Medulla oblongata (tissue), 1 donor: ENCODE measurements around the gene RUFY3.
"Not testable (repeated sequence)": the region's sequence is repeated elsewhere in the genome, so short reads cannot be mapped to it uniquely, and the experiment has no call there.

Experiments used
- DNase-seq: peaks from one replicate; pipeline ENCODE4 v3.0.0-alpha.2; 2015; ENCODE audit errors: extremely low spot score

The RUFY3 gene

DNA sequence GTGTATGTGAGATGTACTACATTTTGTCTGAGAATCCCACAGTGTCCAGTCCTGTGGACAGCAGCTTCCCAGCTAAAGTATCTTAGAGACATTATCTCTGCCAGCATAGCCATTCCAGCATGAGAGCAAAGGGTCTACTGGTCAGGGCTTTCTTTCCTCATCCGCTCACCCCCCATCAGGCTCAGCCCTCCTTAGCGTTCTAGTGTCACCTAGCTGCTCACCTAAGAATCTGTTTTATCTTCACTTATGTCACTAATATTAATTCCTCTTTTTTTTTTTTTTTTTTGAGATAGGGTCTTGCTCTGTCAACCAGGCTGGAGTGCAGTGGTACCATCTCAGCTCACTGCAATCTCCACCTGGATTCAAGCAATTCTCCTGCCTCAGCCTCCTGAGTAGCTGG lies 15.6 kb downstream of the RUFY3 start:
- no peak for DNase-seq

DNA sequence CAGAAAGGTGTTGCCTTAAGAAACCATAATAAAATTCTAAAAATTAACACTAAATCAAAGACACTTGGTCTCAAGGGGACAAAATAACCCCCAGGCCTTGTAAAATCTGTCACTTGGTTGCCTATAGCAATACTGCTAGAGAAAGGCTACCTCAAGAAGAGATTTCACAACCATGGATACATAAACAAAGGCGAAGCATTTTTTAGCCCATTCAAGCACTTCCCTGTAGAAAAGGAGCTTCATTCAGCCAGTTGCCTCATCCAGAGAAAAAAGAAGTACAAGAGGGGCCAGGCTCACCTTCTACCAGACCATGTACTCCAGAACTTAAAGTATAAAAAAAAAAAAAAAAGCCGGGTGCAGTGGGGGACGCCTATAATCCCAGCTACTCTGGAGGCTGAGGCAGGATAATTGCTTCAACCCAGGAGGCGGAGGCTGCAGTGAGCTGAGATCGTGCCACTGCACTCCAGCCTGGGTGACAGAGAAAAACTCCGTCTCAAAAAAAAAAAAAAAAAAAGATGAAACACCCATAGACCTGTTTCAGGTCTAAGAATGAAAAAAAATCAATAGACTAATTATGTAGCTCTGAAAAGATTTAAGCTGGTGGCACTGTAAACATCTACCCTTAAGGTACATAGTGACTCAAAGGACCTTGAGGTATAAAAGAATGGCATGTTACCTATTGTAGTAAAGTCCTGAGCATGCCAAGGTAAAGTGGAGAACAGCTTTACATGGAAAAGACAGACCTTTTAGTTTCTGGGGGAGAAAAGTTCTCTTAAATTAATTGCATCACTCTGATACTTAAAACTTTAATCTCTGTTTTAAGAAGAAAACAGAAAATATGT lies 18.0 kb downstream of the RUFY3 start:
- no peak for DNase-seq

DNA sequence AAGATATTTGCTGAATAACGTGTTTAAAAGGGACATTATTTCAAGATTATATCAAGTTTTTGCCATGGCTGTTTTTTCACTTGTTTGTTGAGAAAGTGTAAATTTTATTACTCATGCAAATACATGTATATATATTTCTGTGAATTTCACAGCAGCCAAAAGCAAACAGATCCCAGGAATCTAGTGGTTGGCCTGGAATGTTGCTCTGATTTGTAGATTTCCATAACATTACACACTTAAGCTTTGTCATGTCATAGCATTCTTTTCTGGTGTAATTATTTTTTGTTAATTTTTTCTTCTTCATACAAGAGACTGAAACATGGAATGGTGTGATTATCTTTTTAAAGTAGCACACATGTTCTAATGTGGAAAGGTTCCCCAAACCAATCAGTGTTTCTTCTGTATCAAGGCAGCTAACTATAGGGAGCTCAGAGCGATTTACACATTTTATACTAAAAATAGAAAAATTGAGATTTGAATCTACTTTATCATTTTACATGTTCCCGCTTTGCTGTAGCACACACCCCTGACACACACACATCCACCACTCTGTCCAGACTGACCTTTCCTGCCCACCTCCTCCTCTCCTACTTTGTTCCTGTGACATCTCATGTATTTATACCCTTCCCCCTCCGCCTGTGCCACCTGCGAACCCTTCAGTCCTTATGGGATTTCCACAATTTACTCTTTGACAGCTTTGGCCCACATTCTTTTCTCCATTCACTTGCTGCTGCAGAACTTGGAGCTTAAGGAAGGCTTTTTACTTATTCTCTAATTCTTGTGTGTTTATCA lies 20.3 kb downstream of the RUFY3 start:
- no peak for DNase-seq

DNA sequence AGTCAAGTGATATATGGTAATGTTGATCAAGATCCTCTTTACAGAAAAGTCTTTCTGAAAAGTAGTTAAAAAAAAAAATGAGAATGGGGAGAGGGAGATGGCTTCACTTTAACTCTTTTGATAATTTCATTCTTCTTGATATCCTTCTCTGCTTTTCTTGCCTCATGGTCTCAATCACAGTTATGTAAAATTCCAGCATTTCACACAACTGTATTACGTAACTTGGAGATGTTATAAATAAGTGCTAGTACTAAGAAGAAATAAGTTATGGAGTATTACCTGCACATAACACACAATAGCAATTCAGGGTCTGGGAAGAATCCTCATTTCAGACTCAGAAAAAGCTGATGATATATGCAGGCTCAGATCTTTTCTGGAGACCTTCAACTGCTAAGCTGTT lies 22.0 kb downstream of the RUFY3 start:
- no peak for DNase-seq

DNA sequence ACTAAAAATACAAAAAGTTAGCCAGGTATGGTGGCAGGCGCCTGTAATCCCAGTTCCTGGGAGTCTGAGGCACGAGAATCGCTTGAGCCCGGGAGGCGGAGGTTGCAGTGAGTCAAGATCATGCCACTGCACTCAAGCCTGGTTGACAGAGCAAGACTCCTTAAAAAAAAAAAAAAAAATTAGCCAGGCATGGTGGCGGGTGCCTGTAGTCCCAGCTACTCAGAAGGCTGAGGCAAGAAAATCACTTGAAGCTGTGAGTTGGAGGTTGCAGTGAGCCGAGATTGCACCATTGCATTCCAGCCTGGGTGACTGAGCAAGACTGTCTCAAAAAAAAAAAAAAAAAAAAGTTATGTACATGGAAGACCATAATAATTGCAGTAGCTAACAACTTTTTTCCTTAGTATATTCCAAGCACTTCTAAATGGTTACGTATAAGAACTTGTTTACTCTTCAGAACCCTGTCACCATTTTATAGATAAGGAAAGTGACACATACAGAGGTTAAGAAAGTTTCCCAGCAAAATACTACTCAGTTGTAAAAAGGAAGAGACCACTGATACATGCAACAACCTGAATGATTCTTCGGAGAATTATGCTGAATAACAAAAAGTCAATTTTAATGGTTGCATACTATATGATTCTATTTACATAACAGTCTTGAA lies 24.5 kb downstream of the RUFY3 start:
- no peak for DNase-seq

DNA sequence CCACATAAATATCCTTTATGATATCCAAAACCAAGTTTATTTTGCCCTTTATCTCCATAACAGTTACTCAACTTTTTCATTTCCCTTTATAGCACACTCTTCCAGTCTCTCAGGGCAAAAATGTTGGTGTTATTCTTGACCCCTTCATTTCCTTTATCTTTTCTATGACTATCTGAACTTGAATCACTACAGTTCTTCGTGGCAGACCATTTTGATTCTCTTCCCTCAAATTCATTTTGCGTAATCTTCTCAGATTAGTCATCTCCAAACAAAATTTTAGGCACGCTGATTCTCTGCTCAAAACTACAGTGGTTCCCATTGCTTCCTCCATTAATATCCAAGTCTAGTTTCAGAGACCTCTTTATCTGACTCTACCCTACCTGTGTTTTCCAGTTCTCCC lies 26.1 kb downstream of the RUFY3 start:
- DNase-seq, result no peak

DNA sequence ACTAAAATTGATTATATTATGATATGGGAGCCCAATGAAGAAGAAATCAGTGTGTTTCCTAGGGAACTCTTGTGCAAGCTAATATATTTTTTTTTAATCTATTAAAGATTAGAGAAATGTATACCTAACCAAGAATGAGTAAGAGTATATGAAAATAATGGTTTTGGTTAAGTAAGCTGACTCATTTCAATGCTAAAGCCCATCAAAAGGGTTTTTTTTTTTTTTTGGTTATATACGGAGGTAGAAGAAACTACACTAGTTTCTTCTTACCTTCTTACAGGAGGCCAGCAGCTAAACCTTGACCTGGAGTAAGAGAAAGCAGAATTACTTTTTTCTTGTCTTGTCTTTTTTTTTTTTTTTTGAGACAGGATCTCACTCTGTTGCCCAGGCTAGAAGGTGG lies 27.5 kb downstream of the RUFY3 start:
- no peak for DNase-seq

DNA sequence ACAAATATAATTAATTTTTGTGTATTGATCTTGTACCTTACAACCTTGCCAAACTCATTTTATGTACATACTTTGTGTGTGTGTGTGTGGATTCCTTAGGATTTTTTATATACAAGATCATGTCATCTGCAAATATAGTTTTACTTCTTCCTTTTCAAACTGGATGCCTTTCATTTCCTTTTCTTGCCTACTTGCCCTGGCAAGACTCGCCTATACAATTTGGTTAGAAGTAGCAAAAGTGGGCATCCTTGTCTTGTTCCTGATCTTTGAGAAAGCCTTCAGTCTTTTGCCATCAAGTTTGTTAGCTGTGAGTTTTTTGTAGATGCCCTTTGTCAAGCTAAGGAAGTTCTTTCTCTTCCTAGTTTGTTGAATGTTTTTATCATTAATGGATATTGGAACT lies 30.5 kb downstream of the RUFY3 start:
- DNase-seq, result peak; percentile 23

DNA sequence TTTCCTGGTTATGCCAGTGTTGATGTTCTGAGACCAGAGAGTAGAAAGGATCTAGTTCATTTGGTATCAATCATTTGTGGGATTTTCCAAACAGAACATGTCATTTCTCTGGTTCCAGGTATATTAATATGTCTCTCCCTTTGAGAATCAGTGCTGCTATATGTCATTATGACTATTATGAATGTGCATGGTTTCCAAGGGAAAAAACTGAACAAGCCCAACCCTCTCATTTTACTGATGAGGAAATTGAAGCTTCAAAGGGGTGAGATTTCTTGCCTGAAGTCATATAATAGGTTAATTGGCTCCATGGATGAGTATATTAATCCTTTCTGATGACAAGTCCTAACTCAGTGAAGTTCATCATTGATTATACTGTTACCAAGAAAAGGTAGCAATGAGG lies 31.9 kb downstream of the RUFY3 start:
- DNase-seq, result no peak

DNA sequence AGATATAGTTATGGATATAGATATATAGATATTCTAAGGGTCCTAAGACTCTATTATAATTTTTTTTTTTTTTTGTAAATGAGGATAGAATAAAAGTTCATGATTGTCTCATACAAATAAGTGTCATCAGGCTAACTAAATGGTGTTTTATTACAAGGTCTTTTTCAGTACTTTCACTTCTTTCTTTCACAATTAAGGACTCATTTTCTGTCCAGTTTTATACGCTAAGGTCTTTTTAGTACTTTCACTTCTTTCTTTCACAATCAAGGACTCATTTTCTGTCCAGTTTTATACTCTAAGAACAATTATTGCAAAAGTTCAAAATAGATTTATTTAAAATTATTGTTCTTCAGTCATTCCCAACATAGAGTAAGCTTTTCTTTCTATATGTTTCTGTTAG lies 32.7 kb downstream of the RUFY3 start:
- peak; percentile 56 for DNase-seq

DNA sequence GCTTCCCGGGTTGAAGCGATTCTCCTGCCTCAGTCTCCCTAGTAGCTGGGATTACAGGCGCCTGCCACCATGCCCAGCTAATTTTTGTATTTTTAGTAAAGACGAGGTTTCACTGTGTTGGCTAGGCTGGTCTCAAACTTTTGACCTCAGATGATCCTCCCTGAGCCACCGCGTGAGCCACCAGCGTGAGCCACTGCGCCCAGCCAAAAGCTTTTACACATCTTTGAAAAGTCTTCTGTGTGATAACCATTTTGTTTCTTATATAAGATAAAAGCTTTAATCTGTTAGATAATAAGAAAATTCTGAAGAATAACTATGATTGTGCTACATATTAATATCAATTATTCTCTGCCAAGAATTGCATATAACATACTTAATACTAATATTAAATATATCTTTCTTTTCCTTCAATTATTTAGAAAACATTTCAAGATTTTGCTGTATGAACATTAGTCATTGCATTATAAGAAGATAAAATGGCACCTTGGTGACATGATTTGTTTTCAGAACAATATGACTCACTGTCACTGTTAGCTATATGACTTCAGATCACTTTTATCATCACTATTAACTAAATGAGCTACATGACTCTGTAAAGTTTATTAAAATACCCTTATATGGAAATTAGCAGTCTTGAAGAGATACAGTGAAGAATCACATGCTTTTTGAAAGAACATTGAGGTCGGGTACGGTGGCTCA lies 33.4 kb downstream of the RUFY3 start:
- DNase-seq, result no peak

DNA sequence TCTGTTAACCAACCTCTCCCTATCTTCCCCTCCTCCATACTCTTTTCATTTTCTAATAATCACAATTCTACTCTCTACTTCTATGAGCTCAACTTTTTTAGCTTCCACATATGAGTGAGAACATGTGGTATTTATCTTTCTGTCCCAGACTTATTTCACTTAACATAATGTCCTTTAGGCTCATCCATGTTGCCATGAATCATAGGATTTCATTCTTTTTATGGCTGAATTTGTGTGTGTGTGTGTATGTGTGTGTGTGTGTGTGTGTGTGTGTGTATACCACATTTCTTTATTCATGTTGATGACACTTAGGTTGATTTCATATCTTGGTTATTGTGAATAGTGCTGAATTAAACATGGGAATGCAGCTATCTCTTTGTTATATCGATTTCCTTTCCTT lies 37.4 kb downstream of the RUFY3 start:
- no peak for DNase-seq

DNA sequence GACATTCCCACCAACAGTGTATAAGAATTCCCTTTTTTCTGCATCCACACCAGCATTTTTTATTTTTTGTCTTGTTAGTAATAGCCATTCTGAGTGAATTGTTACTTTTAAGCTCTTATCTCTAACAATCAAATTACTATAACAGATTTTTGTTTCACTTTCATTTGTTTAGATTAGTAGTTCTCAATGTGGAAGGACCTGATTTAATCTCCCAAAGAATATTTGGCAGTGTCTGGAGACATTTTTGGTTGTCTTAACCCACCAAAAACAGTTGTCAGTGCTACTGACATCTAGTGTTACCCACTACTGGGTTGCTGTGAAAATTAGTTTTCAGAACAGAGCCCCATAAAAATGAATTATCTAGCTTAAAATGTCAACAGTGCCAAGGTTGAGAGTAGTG lies 37.9 kb downstream of the RUFY3 start:
- no peak for DNase-seq

DNA sequence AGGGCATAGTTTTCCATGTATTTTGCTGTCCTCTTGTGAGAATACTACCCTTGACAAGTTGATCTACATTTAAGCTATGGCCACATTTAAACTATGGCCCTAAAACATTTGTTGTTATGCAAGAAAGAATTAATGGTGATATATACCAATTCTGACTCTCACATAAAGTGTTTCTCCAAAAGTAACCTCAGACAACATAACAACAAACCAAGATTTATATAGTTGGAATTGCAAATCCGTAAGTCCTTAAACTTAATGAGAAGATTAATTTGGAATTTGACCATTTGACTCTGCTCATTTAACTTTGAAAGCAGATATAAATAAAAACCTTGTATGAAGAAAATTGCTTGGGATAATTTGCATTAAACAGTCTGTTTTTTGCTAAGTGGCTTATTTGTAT lies 38.9 kb downstream of the RUFY3 start:
- no peak for DNase-seq

DNA sequence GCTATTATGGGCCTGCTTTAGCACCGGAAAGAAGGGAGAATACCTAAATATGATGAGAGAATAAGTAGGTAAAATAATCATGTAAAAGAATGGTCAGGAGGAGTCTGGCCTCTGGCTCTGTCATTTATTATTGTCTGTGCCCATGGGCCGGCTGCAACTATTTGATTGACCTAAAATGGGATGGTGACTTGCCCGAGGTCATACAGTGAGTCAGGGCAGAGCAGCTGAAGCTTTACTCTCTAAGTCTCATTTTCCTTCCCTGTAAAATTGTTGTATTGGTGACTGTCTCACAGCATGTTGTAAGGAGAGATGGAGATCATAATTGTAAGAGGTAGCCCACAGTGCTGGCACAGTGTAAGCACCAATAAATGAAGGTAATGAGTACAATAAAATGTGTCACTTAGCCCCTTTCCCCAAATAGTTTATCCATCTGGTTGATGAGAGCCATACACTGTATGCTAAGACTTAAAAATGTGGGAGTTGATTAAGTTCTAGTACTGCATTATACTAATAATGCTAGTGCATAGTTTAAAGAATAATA lies 39.6 kb downstream of the RUFY3 start:
- DNase-seq, result no peak

DNA sequence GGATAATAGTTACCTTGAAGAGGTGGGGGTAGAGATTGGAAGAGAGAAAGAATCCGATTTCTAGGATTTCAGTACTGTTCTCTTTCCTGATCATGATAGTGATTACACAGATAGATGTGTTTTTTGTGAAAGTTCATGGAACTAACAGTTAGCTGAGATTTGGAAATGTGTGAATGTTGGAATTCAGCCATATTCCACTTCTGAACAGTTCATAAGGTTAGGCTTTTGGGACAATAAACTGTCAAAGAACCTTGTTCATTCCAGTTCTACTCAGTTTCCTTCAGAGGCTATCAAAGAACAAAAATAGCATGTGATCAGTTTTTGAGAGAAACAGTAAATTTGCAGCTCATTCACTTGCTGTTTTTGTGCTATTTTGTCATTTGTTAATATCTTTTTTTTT lies 43.6 kb downstream of the RUFY3 start:
- DNase-seq, result no peak

DNA sequence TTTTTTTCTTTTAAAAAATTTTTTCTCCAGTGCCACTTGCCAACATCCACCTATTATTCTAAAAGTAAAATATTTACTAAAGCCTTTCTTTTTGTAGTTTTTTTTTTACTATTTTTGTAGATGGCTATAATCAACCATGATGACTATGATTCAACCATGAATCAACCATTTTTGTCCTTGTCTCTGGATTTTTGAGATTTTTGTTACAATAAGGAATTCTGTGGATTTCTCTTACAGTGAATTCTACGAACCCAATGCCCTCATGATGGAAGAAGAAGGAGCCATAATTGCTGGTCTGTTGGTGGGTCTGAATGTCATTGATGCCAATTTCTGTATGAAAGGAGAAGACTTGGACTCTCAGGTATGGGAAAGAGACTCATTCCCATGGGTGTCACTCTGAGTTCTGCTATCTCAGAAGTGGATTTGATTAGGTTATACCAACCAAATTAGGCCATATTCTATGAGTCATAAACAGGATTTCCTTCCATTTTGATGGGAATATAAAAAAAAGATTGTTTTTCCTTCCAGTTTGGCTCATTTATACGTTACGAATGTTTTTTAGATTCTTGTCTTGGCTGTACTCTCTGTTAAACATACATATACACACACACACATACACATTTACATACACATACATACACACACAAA lies 46.7 kb downstream of the RUFY3 start:
- no peak for DNase-seq

DNA sequence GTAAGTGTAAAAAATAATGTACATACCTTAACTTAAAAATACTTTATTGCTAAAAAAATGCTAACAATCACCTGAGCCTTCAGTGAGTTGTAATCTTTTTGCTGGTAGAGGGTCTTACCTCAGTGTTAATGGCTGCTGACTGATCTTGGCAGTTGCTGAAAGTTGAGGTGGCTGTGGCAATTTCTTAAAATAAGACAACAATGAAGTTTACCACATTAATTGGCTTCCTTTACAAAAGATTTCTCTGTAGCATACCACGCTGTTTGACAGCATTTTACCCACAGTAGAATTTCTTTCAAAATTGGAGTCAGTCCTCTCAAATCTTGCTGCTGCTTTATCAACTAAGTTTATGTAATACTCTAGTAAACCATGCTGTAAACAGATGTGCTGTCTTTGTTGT lies 47.6 kb downstream of the RUFY3 start:
- DNase-seq, result not testable (repeated sequence)

DNA sequence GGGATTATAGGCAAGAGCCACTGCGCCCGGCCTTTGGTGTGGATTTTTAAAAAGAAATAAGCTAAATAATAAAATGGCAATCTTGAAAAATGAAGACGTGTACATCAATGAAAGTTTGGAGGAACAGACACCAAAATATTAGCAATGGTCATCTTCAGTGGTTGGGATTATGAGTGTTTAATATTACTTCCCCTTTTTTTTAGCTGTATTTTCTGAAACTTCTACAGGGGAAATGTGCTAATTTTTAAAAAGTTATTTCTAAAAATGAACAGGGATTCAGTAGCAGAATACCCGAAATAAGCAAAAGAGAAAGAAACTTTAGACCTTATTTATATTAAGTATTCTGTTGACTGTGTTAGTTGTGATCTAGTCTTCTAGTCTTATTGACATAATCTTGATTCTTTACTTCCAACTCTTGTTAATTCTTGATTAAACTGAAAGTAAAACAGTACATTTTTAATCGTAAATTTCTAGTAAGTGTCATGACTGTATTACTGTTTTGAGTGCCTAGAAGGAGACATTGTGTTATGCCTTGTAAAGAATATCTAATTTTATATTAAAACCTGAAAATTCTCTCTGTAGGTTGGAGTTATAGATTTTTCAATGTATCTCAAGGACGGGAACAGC lies 51.3 kb downstream of the RUFY3 start:
- no peak for DNase-seq

DNA sequence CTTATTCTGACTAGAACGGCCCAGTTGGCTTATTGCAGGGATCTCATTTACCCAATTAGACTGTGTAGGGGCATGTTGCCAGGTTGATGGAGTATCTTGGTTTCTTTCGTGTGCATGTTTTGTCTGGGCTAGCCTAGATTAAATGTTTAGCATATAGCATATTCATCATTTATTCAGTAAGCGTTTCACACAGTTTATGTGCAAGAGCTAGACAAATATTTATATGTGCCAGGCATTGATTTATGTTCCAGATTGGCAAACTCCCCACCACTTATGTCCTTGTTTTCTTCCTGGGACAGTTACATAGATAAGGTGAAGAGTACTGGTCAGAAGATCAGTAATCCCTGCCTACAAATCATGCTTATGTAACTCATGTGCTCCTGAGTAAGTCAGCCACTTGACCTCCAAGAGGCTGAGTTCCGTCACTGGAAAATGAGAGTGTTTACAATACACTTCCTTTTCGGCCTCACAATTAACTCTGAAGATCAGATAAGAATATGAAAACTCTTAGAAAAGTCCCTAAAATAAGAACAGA lies 57.2 kb downstream of the RUFY3 start:
- DNase-seq, result no peak

DNA sequence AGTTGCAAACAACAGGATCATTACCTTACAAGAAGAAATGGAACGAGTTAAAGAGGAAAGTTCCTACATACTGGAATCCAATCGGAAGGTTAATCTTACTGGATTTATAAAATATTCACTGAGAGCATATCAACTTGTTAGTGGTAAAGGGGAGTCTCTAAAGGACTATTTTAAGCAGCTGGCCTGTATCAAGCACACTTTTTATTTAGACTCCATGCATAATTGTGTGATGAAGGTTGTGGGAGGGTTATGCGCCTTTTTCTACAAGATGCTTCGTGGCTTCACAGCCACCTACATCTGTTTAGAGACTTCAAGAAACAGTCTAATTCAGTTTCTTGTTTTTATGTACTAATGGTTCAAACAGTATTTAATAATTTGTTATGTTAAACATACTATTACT lies 61.3 kb downstream of the RUFY3 start:
- no peak for DNase-seq
